Activated T-helper 1 cell treated with Interleukin-2 at 50 U/mL for 16 hours (primary cell): ENCODE measurements around the gene PHC2.

Experiments
- DNase-seq: peaks from one replicate; pipeline ENCODE4 v3.0.0-alpha.2; 2020; ENCODE audit warnings: low read depth

Gene PHC2

GRCh38 chr1:33430692-33431593 is at the start of gene PHC2:
PHC2 (minus strand) TSS chr1:33431095; CDS start chr1:33375539, 55,556 bp downstream.
- DNase-seq: peak; percentile 82

- no peak for DNase-seq
These were observed 46.6 kb upstream of the PHC2 start for GRCh38 chr1:33477451-33477850.

GRCh38 chr1:33473900-33474299 is 43.0 kb upstream of the PHC2 start:
- DNase-seq: no peak

GRCh38 chr1:33472269-33472980 is 41.5 kb upstream of the PHC2 start, which contains the start of gene ZSCAN20:
ZSCAN20 (plus strand) TSS chr1:33472645; CDS start chr1:33479289, 6,644 bp downstream.
- DNase-seq: peak; percentile 74

GRCh38 chr1:33471416-33471815 is 40.5 kb upstream of the PHC2 start:
- DNase-seq: no peak

GRCh38 chr1:33470495-33471012 is 39.7 kb upstream of the PHC2 start:
- peak; percentile 14 for DNase-seq

- DNase-seq: no peak
These were observed 38.8 kb upstream of the PHC2 start for GRCh38 chr1:33469691-33470090.

GRCh38 chr1:33468967-33469366 is 38.1 kb upstream of the PHC2 start:
- no peak for DNase-seq

- no peak for DNase-seq
These were observed 37.6 kb upstream of the PHC2 start for GRCh38 chr1:33468531-33468930.

GRCh38 chr1:33468011-33468410 is 37.1 kb upstream of the PHC2 start:
- no peak for DNase-seq

- DNase-seq: no peak
These were observed 35.3 kb upstream of the PHC2 start for GRCh38 chr1:33466159-33466558.

GRCh38 chr1:33465316-33465715 is 34.4 kb upstream of the PHC2 start:
- DNase-seq: no peak

GRCh38 chr1:33464552-33464951 is 33.7 kb upstream of the PHC2 start:
- no peak for DNase-seq

- DNase-seq: no peak
These were observed 31.7 kb upstream of the PHC2 start for GRCh38 chr1:33462405-33463164.

- no peak for DNase-seq
These were observed 30.2 kb upstream of the PHC2 start for GRCh38 chr1:33460947-33461629.

GRCh38 chr1:33460144-33460543 is 29.2 kb upstream of the PHC2 start:
- no peak for DNase-seq

GRCh38 chr1:33459691-33460090 is 28.8 kb upstream of the PHC2 start:
- no peak for DNase-seq

- DNase-seq: no peak
These were observed 25.6 kb upstream of the PHC2 start for GRCh38 chr1:33456502-33456886.

GRCh38 chr1:33455539-33456501 is 24.9 kb upstream of the PHC2 start:
- DNase-seq: no peak

- no peak for DNase-seq
These were observed 23.9 kb upstream of the PHC2 start for GRCh38 chr1:33454646-33455282.
